Keratinocyte (primary cell): ENCODE measurements around the gene TPGS1. TPM values are rescaled to one million over a fixed set of nuclear protein-coding genes. Genes with fewer than 3 reads are reported as not detected.

ENCODE experiments used
- DNase-seq: peaks from one replicate; pipeline ENCODE4 v3.0.0-alpha.2; 2011; ENCODE audit warnings: low read depth, missing footprints, low spot score
- FAIRE-seq: peaks from 2 replicates; lab custom pipeline; 2011; peaks lifted over from hg19 to GRCh38; lab: Jason Lieb, UNC
- H2AFZ ChIP-seq: 2 replicates; pipeline ENCODE4 v1.6.0; 2012; ENCODE audit warnings: low read length, control low read depth, inconsistent platforms; ENCODE audit not compliant: control insufficient read depth
- H3K27ac ChIP-seq: 2 replicates; pipeline ENCODE4 v1.5.1; 2011; ENCODE audit warnings: low read length; ENCODE audit not compliant: control insufficient read depth, insufficient read depth
- H3K27me3 ChIP-seq: 3 replicates; pipeline ENCODE4 v1.6.0; 2011; ENCODE audit warnings: low read length; ENCODE audit not compliant: control insufficient read depth, insufficient read depth; ENCODE audit errors: extremely low read depth
- H3K36me3 ChIP-seq, 2 experiments: 2 replicates in 1 of 2; 3 replicates in 1 of 2; pipeline ENCODE4 v1.5.1; 2011; ENCODE audit warnings: low read length in 2 of 2, mild to moderate bottlenecking in 1 of 2; ENCODE audit not compliant: control insufficient read depth in 2 of 2, insufficient read depth in 2 of 2; ENCODE audit errors: extremely low read depth in 1 of 2
- H3K4me1 ChIP-seq: 3 replicates; pipeline ENCODE4 v1.5.1; 2011; ENCODE audit warnings: low read length; ENCODE audit not compliant: control insufficient read depth, insufficient read depth; ENCODE audit errors: extremely low read depth
- H3K4me2 ChIP-seq: 3 replicates; pipeline ENCODE4 v1.6.0; 2011; ENCODE audit warnings: low read depth, low read length; ENCODE audit not compliant: control insufficient read depth, insufficient read depth; ENCODE audit errors: extremely low read depth
- H3K4me3 ChIP-seq, 3 experiments: fragments of 200-600 bp in 1 of 3; sonication (generic) in 1 of 3; 2 replicates in 2 of 3; 3 replicates in 1 of 3; pipeline ENCODE4 v1.5.1; 2011 to 2016; ENCODE audit warnings: low read length in 3 of 3, mild to moderate bottlenecking in 3 of 3, control low read depth in 2 of 3, inconsistent platforms in 1 of 3, low read depth in 1 of 3, mixed read lengths in 1 of 3, mixed run types in 1 of 3, moderate library complexity in 1 of 3; ENCODE audit not compliant: control insufficient read depth in 2 of 3, insufficient read depth in 2 of 3; ENCODE audit errors: extremely low read depth in 1 of 3
- H3K79me2 ChIP-seq: 2 replicates; pipeline ENCODE4 v1.6.0; 2012; ENCODE audit warnings: low read length; ENCODE audit not compliant: control insufficient read depth, insufficient read depth
- H3K9ac ChIP-seq: 3 replicates; pipeline ENCODE4 v1.6.0; 2011; ENCODE audit warnings: low read length; ENCODE audit not compliant: control insufficient read depth, insufficient read depth; ENCODE audit errors: extremely low read depth
- H3K9me1 ChIP-seq: 3 replicates; pipeline ENCODE4 v1.6.0; 2011; ENCODE audit warnings: low read length; ENCODE audit not compliant: control insufficient read depth, insufficient read depth; ENCODE audit errors: extremely low read depth
- H3K9me3 ChIP-seq: 2 replicates; pipeline ENCODE4 v1.5.1; 2012; ENCODE audit warnings: low read depth, low read length; ENCODE audit not compliant: control insufficient read depth
- H4K20me1 ChIP-seq: 3 replicates; pipeline ENCODE4 v1.6.0; 2011; ENCODE audit warnings: low read length; ENCODE audit not compliant: control insufficient read depth, insufficient read depth; ENCODE audit errors: extremely low read depth
- CTCF ChIP-seq, 3 experiments: IDR thresholded peaks in 1 of 3; conservative IDR thresholded peaks in 1 of 3; optimal IDR thresholded peaks in 1 of 3; 2 replicates in 2 of 3; 3 replicates in 1 of 3; pipeline versions ENCODE3 to v1.5.1; 2011; ENCODE audit warnings: low read length in 3 of 3, mild to moderate bottlenecking in 3 of 3, moderate library complexity in 2 of 3, control low read depth in 1 of 3, inconsistent platforms in 1 of 3; ENCODE audit not compliant: insufficient read depth in 2 of 3; ENCODE audit errors: extremely low read depth in 1 of 3
- EZH2 ChIP-seq: IDR thresholded peaks from one replicate; pipeline ENCODE4 v1.6.1; 2012; ENCODE audit warnings: inconsistent platforms, mild to moderate bottlenecking, low read length, moderate library complexity
- dilution Hi-C: fragments of 300-500 bp; cut with MboI; formaldehyde crosslinking; loops from one replicate; pipeline ENCODE4 v1.7.0; 2020; ENCODE audit warnings: low sequenced_read_pairs; ENCODE audit not compliant: extremely low pct_ligation_motif_present
- polyA plus RNA-seq, 5 experiments: library from polyadenylated mRNA; depleted of rRNA in 3 of 5; stranded (reverse) in 3 of 5; stranded (forward) in 1 of 5; unstranded in 1 of 5; fragments of >200 nt; gene quantifications; 1 replicate in 1 of 5; 2 replicates in 3 of 5; 3 replicates in 1 of 5; pipeline versions ENCODE4 v1.2.1 to v1.2.3, GENCODE V29; 2011 to 2012; ENCODE audit warnings: missing spikeins in 2 of 5, low read depth in 1 of 5, low replicate concordance in 1 of 5

TPGS1 gene
- polyA plus RNA-seq, 1 donor (not counting 4 experiments of a cell fraction or from before 2014, with no cell fraction given) = 1.4 TPM

- Histone ChIP-seq H3K4me2 (no peak overlapping the region), H3K9ac (no peak overlapping the region), H3K9me1 (no peaks in the 10 kb centered on the region), H3K27ac (no peak overlapping the region), H4K20me1 (no peaks in the 10 kb centered on the region), H3K4me1 (no peaks in the 10 kb centered on the region), H3K4me3 (no peak overlapping the region), H3K79me2 (no peaks in the 10 kb centered on the region), H2AFZ (no peak overlapping the region), H3K36me3 (no peaks in the 10 kb centered on the region), H3K9me3 (peaks cover 2% of the 10 kb centered on the region), H3K27me3 (peaks cover 23% of the 10 kb centered on the region)
- TF ChIP-seq EZH2 (no peak), CTCF (optimal IDR thresholded peaks at IDR 0.05 in 1 of 3, IDR thresholded peaks at IDR 0.05 in 1 of 3, conservative IDR thresholded peaks at IDR 0.05 in 1 of 3; ENCODE audit: extremely low read depth in 1 of 3, insufficient read depth in 2 of 3, low read length in 3 of 3) (peak in 2 of 3 experiments; percentile 46 to 50)
- FAIRE-seq = no peak
- DNase-seq = no peak
- dilution Hi-C loops = no loop called here
These were observed 24.9 kb upstream of the TPGS1 start for GRCh38 chr19:482186-483041.

- Histone ChIP-seq H3K4me2 (no peak overlapping the region), H3K9ac (no peak overlapping the region), H3K79me2 (no peaks in the 10 kb centered on the region), H3K9me1 (no peaks in the 10 kb centered on the region), H3K4me1 (no peaks in the 10 kb centered on the region), H3K36me3 (no peaks in the 10 kb centered on the region), H3K27ac (no peak overlapping the region), H3K27me3 (peaks cover 23% of the 10 kb centered on the region), H3K9me3 (peaks cover 2% of the 10 kb centered on the region), H4K20me1 (no peaks in the 10 kb centered on the region), H2AFZ (no peak overlapping the region), H3K4me3 (no peak overlapping the region)
- TF ChIP-seq EZH2 = no peak
- TF ChIP-seq CTCF (optimal IDR thresholded peaks at IDR 0.05 in 1 of 3, IDR thresholded peaks at IDR 0.05 in 1 of 3, conservative IDR thresholded peaks at IDR 0.05 in 1 of 3; ENCODE audit: extremely low read depth in 1 of 3, insufficient read depth in 2 of 3, low read length in 3 of 3) = no peak
- FAIRE-seq (no peak), DNase-seq (no peak)
- dilution Hi-C loops = no loop called here
These were observed 23.8 kb upstream of the TPGS1 start for GRCh38 chr19:483332-484072.
